Putamen (tissue), 1 donor: ENCODE results near the gene IRF4.

Experiments
- DNase-seq: peaks from one replicate; pipeline ENCODE4 v3.0.0-alpha.2; 2016; ENCODE audit warnings: low spot score

IRF4 gene

DNA sequence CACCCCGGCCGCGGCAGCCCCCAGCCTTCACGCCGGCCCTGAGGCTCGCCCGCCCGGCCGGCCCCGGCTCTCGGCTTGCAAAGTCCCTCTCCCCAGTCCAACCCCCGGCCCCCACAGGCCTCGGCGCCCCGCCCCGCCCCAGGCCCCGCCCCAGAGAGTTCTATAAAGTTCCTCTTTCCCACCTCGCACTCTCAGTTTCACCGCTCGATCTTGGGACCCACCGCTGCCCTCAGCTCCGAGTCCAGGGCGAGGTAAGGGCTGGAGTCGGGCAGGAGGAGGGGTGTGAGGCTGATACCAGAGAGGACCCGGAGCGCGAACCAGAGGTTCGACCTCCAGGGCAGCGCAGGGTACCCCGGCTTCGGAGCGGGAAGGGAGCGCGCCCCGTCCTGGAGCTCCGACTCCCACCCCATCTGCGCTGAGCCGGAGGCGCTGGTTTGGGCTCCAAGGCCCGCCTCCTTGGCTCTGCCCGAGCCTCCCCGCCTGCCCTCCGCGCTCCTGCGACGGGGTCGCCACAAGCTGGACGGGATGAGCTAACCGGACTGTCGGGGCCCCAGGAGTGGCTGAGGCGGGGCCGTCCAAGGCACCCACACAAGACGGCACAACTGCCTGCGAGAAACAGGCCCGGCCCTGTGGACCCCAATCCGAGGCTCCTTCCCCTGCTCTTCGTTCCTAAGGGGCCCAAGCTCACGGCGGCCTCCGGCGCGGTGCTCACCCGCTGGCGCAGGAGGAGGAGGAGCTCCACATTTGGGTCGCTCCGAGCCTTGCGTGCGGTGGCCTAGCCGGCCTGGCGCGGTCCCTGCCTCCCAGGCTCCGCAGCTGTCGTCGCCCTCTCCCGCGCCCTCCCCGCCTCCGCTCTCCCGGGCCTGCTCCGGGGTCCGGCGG lies at the start of gene IRF4:
IRF4 (plus strand) TSS at position 194 of the 882 bp plus-strand sequence. CDS start 1,401 bp downstream, outside the sequence.
- no peak for DNase-seq

GRCh38 chr6:341914-342831 lies 49.4 kb upstream of the IRF4 start:
- DNase-seq, result no peak

DNA sequence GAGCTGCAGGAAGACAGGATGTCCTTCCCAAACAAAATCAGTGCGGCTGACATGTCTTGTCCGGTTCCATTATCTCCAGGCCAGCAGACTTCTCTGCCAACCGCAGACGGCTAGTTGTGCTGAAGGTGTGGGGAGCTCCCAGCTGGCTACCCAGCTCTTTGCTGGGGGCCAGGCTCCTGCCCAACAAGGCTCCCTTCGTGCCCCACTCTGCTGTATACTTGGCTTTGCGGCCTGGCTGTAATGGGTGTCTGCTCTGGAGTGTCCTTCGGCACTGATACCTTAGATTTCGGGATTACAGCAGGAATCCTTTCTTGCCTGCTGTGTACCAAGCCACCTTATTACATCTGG lies 48.7 kb upstream of the IRF4 start:
- DNase-seq, result no peak

DNA sequence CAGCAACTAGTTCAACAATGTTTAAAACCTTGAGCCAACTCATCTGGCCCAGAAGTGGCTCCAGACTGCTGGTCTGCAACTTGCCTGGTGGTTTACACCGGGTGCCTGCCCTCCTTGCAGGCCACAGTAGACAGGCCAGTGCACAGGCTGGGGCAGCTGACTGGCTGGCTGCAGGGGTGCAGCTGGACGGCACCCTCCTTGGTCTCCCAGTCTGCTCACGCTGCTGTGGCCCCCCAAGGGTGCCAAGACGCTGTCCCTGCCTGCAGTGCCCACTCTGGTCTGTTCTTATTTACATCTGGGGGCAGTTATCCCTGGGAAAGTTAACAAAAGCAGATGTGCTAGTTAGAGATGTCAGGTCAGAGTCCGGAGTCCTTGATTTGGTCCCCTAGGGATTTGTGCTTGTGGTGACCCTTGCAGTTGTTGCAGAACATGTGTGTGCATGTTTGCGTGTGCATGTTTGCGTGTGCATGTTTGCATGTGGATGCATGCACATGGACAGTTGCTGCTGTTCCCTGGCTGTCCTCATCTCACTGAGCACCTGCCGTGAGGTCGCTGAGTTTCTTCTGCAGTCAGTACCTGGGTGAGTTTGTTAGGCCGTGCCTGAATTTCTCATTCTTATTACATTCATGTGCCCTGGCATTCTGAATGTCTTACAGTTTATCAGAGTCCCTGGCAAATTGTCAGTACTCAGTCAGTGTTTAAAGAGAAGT lies 48.2 kb upstream of the IRF4 start:
- no peak for DNase-seq

DNA sequence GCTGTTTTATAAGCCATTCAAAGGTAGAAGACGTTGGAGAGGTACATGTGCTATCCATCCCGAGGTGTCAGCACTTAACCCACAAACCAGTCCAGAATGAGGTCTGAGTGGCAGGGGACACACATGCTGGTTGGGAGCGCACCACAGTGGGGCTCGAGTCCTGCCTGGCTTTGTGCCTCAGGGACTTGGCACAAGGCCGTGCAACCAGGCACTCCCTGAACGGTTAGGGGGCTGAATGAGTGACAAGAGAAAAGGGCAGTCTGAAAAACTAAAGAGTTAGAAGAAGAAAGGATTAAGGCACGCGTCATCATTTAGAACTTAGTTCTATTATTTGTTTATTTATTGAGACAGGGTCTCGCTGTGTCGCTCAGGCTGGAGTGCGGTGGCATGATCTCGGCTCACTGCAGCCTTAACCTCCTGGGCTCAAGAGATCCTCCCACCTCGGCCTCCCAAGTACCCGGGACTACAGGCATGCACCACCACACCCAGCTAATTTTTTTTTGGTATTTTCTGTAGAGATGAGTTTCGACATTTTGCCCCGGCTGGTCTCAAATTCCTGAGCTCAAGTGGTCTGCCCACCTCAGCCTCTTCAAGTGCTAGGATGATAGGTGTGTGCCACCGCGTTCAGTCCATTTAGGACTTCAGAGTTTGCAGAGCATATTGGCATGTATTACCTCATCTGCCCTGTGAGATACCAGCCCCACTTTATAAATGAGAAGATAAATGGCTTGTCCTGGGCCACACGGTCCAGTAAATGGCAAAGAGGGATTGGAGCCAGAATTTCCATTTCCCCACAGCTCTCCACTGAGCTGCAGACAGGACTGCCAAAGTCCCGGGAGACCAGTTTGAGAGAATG lies 47.4 kb upstream of the IRF4 start:
- DNase-seq, result no peak

GRCh38 chr6:344816-345340 lies 46.7 kb upstream of the IRF4 start:
- DNase-seq, result no peak

GRCh38 chr6:345747-346385 lies 45.7 kb upstream of the IRF4 start:
- no peak for DNase-seq

- no peak for DNase-seq
These were observed 45.0 kb upstream of the IRF4 start for GRCh38 chr6:346386-347030.

DNA sequence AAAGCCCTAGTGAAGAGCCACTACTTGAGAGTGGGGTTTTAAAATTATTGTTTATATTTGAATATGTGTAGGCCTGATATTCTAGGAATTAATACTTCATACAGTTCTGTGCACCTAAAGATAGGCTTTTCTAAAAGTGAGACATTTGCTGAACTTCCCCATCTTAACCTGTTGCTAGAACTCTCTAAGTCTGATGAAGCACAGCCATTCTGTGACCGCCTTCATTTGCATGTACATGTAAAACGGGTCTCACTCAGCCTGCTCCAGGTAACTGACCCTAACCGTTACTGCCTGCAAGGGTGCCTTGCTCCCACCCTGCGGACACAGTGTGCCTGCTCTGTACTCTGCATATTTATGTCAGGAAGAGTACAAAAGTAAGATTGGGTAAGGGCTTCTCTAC lies 44.3 kb upstream of the IRF4 start:
- no peak for DNase-seq

GRCh38 chr6:347951-348859 lies 43.3 kb upstream of the IRF4 start:
- no peak for DNase-seq

GRCh38 chr6:348860-349396 lies 42.6 kb upstream of the IRF4 start:
- DNase-seq, result no peak

DNA sequence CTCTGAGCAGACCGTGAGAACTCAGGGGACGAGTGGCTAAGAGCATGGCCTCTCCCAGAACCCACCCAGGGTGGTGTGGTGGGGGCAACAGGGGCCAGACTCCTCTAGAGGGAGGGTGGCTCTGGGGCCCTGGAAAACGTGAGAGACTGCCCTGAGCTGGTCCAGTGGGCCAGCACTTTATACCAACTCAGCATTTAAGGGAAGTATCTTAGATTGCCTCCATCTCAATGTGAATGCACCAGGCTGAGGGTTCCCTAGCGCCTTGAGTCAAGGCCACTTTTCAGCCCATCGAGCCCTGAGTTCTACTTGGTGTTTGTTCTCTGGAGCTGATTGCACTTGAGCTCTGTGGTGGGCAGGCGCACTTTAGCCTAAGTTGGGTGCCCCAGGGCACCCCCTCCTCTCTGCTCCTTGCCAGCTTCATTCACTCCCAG lies 42.0 kb upstream of the IRF4 start:
- no peak for DNase-seq

GRCh38 chr6:350371-350770 lies 41.2 kb upstream of the IRF4 start:
- no peak for DNase-seq

DNA sequence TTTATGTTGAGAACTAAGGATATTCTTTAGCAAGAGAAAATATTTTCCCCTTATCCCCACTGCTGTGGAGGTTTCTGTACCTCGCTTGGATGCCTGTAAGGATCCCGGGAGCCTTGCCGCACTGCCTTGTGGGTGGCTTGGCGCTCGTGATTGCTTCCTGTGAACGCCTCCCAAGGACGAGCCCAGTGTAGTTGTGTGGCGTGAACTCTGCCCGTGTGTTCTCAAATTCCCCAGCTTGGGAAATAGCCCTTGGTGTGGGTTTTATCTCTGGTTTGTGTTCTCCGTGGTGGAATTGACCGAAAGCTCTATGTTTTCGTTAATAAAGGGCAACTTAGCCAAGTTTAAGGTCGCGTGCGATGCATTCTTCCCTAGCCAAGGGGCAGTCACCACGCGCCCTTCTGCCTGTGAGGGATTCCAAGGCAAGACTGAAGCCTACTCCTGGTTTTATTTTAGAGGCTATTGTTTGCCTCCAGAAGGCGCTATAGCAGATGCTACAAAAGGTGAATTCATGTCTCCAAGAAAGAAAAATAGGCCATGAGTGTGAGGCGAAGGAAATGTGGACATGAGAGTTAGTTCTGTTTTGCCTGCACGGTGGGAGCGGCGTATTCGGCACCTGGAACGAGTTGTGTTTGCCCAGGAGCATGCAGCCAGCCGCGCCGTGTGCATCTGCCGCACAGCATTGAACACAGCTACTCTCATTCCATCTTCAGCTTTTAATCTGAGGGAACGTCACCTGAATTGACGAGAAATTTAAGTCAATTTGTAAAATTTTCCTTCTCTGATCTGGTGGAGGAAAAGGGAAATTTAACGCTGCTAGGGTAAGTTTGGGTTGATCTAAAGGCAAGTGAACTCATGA lies 40.3 kb upstream of the IRF4 start:
- no peak for DNase-seq

DNA sequence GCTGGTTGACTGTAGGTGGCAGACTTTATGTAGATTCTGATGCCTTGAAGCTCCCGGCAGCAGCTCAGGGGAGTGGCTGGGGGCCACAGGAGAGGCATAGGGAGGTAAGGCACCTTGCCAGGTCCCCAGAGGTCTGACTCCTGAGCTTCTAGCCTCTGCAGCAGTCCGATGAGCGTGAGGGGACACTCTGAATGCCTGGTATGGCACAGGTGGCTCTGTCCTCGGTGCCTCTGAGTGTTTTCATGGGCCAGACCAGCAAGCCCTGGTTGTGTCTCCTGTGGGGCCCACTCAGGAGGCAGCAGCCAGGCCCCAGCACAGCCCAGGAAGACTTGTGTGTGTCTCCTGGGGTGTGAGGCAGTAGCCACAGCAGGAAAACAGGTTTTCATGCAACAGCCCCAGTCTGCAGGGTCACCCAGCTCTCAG lies 39.7 kb upstream of the IRF4 start:
- DNase-seq, result no peak

DNA sequence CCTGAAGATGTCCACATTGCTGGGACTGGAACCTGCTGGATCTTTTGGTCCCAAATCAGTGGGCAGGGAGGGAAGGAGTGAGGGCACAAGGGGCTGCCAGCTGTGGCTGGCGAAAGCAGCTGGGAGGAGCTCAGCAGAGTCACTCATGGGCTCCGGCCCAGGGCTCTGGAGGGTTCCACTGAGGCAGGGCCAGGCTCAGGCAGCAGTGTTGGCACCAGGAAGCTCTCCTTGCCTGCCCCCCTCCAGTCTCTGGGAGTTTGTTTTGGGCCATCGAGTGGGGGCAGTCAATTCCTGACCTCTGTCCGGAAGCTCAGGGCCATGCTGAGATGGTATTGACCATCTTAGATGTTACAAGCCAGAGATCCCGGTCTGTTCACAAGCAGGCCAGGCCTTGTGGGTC lies 39.1 kb upstream of the IRF4 start:
- no peak for DNase-seq

- DNase-seq, result no peak
These were observed 38.6 kb upstream of the IRF4 start for GRCh38 chr6:352896-353470.
